NCI-H146 treated with DMSO at 0.1 percent for 48 hours (cell line): ENCODE results near the gene SPOP.

Experiments used
- DNase-seq: peaks from one replicate; lab custom pipeline; 2025; ENCODE audit not compliant: unreplicated experiment; lab: John Stamatoyannopoulos, UW

The SPOP gene

GRCh38 chr17:49618028-49618611, 59.8 kb downstream of the SPOP start:
- peak; percentile 6 for DNase-seq

DNA sequence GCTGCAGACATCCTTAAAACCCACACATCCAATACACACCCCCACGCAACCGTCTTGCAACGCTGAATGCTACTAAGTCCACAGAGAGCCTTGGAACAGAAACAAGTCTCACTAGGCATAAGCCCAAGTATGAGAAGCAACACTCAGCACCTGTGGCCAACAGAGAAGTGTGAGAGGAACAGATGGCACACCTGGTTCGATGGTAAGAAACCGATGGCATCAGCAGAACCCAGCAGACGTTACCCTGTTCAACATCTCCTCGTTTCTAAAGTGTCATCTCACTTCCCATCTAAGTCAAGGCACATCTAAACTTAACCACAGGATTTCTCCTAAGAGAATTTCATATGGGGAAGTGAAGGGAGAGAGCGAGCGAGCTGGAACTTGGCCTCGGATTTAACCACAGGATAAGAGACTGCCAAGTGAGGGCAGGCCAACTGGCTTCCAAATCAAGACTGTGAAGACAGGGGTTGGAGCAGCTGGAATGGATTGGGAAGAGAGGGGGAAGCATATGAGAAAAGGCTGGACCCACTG, 61.2 kb downstream of the SPOP start:
- no peak for DNase-seq

DNA sequence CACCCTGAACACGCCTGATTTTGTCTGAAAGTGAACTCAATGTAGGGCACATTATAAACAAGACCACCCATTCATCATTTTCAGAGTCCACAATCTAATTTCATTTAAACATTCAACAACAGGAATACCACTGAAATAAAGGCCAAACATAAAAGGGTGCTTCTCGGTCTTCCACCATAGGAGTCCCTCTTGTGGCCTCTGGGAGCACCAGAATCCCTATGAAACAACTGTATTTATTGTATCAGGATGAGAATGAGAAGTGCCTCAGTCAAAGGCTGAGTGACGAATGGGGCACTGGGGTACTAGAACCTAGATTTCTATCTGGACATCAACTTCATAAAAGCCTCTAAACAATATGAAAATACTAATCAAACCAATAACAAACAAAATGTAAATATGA, 61.8 kb downstream of the SPOP start:
- DNase-seq, result no peak

DNA sequence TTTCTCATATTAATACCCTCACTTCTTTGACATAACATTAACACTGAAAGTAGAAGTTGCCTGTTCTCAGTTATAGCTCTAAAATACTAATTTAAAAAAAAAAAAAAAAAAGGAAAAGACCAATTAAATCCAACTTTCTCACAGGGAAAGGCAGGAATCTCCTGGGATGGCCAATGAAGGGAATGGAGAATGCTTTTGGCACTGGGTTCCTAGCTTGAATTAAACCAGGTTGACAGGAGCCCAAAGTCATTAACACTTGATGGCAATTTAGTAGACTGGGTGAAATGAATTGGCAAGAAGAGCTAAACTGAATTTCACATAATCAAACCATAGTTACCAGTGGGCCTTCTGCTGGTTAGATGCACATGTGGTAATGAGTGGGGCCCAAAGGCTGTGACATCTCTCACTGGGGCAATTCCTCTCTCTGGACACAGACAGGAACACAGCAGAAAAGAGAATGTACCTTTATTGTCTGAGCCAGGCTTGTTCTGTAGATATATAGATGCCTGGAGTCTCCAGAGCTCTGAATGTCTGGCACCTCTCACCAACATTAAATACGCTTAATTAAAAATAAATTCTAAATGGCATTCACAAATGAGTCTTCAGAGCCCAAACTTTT, 64.6 kb downstream of the SPOP start:
- DNase-seq, result no peak

DNA sequence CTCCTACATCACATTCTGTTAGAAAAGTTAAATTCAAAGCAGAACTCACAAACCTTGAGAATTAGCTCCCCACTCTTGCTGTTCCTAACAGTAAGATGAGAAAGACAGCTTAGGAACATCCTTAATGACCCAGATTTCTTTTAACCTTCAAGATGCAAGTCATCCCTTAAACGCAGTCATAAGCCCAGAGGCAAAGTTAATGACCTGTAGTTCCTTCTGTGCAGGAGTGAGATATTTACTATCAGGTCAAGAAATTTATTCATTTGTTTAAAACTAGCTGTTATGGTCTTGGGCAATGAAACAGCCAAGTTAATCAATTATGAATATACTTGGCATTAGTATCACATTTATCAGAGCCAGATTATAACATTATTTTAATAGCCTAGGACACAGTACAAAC, 65.2 kb downstream of the SPOP start:
- DNase-seq, result no peak

- DNase-seq, result no peak
Measured at GRCh38 chr17:49610883-49611584, 66.9 kb downstream of the SPOP start.

GRCh38 chr17:49604314-49604869, 73.5 kb downstream of the SPOP start:
- no peak for DNase-seq

GRCh38 chr17:49603720-49604119, 74.2 kb downstream of the SPOP start:
- DNase-seq, result no peak

GRCh38 chr17:49603238-49603637, 74.7 kb downstream of the SPOP start:
- DNase-seq, result no peak

GRCh38 chr17:49602783-49603182, 75.1 kb downstream of the SPOP start:
- DNase-seq, result no peak

DNA sequence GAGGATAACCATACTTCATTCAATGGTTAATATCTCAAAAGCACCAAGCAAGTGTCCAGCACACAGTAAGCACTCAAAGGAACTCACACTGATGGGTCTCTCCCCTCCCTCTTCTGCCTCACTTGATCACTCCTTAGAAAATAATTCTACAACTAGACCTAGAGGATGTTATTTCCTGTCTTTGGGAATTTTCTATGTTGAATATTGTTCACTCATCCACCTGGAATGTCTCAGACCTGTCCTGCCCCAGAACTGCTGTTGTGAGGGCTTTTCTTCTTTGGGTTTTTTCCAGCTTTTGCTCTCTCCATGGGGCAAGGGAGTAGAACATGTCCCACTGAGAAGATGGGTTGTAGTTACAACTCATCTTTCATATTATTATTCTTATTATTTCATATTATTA, 76.9 kb downstream of the SPOP start:
- DNase-seq, result no peak

DNA sequence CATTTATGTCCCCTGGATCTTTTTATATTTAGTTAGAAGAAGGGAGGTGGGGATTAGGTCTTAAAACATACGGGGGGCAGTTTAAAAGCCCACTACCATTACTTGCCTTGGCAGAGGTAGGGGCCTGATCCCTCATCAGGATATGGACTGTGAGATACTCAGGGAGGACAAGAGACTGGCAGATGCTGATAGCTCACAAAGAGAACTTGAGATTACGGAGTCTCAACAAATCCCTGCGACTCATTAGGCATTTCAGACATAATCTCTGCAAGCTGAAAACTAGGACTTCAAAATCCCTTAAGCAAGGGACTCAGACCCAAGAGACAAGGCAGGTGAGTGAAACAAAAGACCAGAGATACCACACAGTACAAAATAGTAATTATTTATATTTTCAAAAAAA, 79.0 kb downstream of the SPOP start:
- DNase-seq, result no peak

DNA sequence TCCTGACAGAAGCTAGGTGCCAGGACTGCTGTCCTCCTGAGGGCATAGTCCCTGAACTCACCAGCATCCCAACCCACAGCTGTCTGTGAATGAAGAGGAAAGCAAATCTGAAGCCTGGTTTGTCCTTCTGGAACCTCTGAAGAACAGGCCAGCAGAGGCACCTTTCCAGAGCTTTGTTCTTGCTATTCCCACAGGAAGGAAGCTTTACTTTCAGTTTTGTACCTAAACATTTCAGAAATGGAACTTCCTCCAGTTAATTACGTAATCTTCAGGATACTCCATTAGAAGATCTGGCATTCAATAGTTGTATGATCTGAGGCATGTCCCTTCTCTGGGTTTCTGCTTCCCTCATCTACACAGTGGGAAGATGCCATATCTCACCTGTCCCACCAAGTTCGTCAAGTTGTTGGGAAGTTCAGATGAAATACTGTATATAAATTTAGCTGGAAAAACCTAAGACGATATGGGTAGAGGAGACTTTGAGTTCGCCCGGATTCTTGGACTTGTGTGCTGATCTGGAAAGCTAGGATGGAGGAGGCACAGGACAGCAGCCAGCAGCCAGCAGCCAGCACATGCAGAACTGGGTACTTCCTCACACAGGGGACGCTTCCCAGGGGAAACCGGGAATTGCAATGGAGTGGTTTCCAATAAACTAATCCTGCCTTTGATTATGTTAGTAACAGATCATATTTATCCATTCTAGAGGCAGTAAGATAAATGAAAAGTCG, 79.8 kb downstream of the SPOP start:
- DNase-seq, result no peak

DNA sequence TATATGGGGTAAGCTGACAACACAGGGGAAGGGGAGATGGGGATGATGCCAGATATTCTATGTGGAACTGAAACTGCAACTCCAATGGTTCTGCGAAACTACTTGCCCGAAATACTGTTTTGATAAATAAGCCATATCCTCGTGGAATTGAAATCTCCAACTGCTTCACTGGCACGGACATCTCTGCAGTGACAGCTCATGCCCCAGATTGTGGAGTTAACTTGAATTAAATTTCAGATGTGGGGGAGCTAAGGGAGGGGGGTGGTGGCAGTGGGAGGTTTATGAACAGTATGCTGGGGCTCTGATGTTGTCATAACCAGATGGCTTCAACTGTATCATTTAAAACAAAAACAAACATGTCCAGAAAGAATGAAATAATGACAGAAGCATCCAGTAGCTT, 80.5 kb downstream of the SPOP start:
- DNase-seq, result no peak

DNA sequence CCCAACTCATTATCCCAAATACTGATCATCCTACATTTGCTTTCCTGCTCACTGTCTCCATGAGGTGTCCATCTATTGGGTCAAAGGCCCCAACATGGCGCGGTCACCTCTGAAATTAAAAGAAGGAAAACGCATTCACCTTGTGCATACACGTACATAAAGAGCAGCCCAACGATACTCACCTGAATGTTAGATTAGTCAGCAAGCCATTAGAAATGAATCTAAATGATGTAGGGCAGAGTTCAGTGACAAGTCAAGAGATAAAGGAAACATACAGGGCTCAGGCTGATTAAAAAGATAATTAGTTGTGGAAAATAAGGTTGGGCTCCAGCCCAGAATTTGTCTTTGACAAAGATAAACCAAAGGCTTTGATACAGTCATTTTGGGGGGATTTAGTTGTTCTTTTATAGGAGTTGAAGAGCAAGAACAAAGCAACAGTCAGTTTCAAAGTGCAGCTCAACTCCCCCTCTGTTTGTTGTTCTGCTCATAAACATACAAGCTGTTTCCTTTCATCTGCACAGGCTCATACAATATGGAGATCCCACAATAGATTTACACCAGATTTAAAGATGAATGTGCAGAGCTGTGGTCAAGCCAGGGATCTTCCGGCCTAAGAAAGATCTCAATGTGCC, 81.2 kb downstream of the SPOP start:
- DNase-seq, result no peak

- no peak for DNase-seq
Measured at GRCh38 chr17:49595980-49596379, 81.9 kb downstream of the SPOP start.

DNA sequence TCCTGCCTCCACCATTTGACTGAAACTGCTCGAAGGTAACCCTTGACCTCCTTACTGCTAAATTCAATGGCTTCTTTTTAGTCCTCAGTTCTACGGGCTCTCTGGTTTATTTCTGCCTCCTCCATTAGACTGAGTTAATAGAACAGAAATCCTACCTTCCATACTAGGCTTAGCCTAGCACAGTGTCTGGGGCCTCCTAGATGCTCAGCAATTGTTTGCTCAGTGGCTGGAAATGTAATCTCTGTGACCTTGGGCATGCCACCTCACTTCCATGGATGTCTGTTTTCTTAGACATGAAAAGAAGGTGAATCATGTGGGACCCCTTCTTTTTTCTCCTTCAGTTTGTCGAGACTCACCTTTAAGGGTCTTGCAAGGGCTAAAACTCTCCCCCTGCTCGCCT, 82.6 kb downstream of the SPOP start:
- no peak for DNase-seq

DNA sequence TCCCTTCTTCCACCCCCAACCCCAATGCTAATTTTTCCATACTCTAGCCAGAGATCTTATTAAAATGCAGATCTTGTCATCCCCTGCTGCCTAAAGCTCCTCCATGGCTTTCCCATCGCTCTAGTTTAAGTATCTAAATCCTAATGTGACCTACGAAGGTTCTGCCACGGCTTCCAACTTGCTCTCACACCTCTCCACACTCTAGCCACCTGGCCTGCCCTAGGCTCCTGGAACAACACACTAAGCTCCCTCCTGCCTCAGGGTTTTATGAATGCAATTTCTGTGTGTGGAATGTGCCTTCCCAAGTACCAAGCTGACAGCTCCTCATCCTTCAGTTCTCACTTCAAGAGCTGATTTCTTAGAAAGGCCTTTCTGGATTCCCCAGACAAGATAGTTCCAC, 85.6 kb downstream of the SPOP start:
- DNase-seq, result no peak

DNA sequence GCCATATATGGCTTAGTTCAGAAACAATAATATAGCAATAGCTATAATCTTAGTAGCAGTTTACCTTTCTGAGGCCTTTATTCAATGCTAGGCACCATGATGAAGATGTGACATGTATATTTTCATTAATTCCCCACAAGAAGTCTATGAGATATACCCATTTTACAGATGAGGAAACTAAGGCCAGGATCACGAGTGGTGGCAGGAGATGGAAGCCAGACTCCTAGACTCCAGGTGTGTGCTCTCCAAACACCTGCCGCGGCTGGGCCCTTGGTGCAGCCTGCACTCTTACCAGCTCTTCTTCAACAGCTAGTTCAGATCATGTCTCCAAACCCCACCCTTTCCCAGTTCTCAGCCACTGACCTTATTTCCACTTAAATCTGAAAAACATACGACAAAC, 87.0 kb downstream of the SPOP start:
- no peak for DNase-seq

DNA sequence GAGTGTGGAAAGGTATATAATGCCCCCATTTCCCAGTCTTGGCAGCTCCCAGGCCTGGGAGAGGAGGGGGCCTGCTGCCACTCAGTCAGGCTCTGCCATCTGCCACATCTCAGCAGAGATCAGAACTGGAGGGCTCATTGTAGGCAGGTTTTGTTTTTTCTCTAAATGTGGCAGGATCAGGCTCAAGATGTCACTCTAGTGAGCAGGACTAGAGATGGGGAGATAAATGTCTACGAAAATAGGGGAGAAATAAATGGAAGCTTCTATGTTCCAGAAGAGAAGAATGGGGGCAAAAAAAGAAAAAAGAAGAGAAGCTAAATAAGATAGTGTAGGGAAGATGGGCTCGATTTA, 88.3 kb downstream of the SPOP start:
- no peak for DNase-seq
